Right lobe of liver (tissue), 4 donors: ENCODE results near the gene TTBK2.

Experiments
- CTCF ChIP-seq, 4 donors: fragments of 200-600 bp in 3 of 4; fragments of 450-650 bp in 1 of 4; IDR thresholded peaks; one replicate each; pipeline versions ENCODE4 v1.5.1 to v1.8.0; 2016 to 2022; ENCODE audit warnings: antibody characterized with exemption in 4 of 4, mild to moderate bottlenecking in 2 of 4
- POLR2A ChIP-seq: fragments of 450-650 bp; IDR thresholded peaks from one replicate; pipeline ENCODE4 v1.6.1; 2017; ENCODE audit warnings: antibody characterized with exemption, mild to moderate bottlenecking
- donor health status: DM: no; HTN: no; CAD: no.
- donor health status: DM: no; HTN: no; CAD: no.
- donor health status: DM: no; HTN: yes; CAD: no.

- TF ChIP-seq CTCF (IDR thresholded peaks at IDR 0.05) = no peak
- TF ChIP-seq POLR2A = no peak
Observed at GRCh38 chr15:42933886-42934667, 13.5 kb upstream of the TTBK2 start.
